ENCODE measurements around the gene LACTBL1. TPM values are rescaled to one million over a fixed set of nuclear protein-coding genes. Genes with fewer than 3 reads are reported as not detected.

Gene LACTBL1
- total RNA-seq, 1 experiment from 2014 or later = not detected

DNA sequence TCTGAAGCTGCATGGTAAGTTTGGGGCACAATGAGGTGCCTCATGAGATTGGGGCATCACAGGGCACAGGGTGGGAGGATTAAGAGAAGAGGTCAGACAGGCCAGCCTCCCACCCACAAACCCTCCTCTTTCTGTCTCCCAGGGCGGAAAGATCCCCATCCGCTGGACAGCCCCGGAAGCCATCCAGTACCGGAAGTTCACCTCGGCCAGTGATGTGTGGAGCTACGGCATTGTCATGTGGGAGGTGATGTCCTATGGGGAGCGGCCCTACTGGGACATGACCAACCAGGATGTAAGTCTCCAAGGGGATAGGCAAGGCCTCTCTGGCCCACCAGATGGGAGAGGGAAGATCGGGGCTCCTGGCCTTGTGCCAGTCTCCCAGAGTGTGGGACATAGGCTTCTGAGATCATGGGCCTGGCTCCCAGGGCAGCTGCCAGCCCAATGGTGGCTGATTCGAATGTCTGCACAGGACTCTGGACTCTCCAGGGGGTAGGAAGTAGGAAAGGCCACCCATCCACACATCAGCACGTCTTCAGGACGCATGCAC is 63.7 kb downstream of the LACTBL1 start:
- no peaks in the 10 kb centered on the region for H3K27me3 ChIP-seq (replicated peaks)
- H3K27ac ChIP-seq = no peak overlapping the region
- no peaks in the 10 kb centered on the region for H3K9me3 ChIP-seq (replicated peaks)
- no peaks in the 10 kb centered on the region for H3K4me1 ChIP-seq (replicated peaks)
- no peak for DNase-seq (ENCODE audit: low read depth in 1 of 2, low spot score in 2 of 2)
- H3K36me3 ChIP-seq = no peaks in the 10 kb centered on the region
- no peak overlapping the region for H3K4me3 ChIP-seq

DNA sequence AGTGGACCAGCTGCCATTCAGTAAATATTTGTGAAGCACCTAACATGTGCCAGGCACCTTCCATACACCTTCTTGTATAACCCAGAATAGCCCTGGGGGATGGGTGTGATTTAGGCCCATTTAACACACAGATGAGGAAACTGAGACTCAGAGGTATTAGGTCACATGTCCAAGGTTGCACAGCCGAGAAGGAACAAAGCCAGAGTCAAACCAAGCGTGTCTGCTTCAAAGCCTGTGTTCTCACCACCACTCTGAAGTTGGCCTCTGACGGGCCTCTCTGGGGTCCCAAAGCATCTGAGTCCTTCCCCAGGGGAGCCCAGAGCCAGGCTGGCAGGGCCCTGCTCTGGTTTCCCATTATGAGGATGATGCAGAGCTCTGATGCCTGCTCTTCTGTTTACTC is 65.1 kb downstream of the LACTBL1 start:
- no peak overlapping the region for H3K27ac ChIP-seq
- no peaks in the 10 kb centered on the region for H3K36me3 ChIP-seq
- H3K4me3 ChIP-seq = no peak overlapping the region

DNA sequence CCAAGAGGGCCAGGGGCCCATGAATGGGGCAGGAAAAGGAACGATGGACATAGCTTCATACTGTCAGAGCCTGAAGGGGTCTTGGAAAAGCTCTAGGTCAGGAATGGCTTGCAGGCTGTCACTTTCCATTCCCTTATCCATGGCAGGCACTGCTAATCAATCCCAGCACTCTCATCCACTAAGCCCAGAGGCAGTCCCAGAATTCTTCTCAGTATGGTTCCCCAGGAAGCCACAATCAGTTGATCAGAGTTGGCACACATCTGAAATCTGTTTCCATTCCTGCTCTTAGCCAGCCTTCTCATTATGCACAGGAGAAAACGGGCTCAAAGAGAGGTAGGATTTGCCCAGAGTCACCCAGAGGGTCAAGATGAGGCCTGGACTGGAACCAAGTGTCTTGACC is 65.7 kb downstream of the LACTBL1 start:
- Histone ChIP-seq H3K27me3 (replicated peaks) (no peaks in the 10 kb centered on the region), H3K4me3 (no peak overlapping the region), H3K4me1 (replicated peaks) (no peaks in the 10 kb centered on the region), H3K36me3 (no peaks in the 10 kb centered on the region), H3K9me3 (replicated peaks) (no peaks in the 10 kb centered on the region), H3K27ac (no peak overlapping the region)
- no peak for DNase-seq (ENCODE audit: low read depth in 1 of 2, low spot score in 2 of 2)

More for the DNA sequence above, 65.1 kb downstream of the LACTBL1 start:
- Histone ChIP-seq H3K9me3 (replicated peaks) (no peaks in the 10 kb centered on the region), H3K27me3 (replicated peaks) (no peaks in the 10 kb centered on the region), H3K4me1 (replicated peaks) (no peaks in the 10 kb centered on the region)
- no peak for DNase-seq (ENCODE audit: low read depth in 1 of 2, low spot score in 2 of 2)

DNA sequence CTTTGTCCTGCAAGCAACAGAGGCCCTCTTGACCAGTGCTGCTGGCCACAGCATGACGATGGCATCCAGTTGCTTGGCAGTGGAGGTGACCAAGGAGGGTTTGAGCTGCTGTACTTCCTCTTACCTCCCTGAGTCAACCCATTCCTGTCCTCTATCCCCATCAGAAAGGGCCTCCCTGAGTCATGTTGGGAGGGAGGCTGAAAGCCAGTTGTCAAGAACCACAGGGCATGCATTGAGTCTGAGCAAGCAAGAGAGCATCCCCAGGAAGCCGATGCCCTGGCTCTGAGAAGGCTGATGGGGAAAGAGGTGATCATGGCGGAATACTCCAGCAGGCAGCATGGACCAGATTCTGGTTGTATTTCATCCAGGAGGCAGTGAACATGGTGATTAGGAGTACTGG is 69.6 kb downstream of the LACTBL1 start:
- no peak for DNase-seq (ENCODE audit: low read depth in 1 of 2, low spot score in 2 of 2)
- no peaks in the 10 kb centered on the region for H3K9me3 ChIP-seq (replicated peaks)
- H3K27ac ChIP-seq = no peak overlapping the region
- H3K4me3 ChIP-seq = no peak overlapping the region
- H3K27me3 ChIP-seq (replicated peaks) = 0 out of 2 replicates have a peak, but pooled peaks cover 2% of the 10 kb centered on the region
- no peaks in the 10 kb centered on the region for H3K4me1 ChIP-seq (replicated peaks)
- no peaks in the 10 kb centered on the region for H3K36me3 ChIP-seq

Other genes starting within 250 kb of the LACTBL1 start
- not detected in 2 replicates for gene TEX46, start 43.0 kb upstream of the LACTBL1 start, total RNA-seq (2014; rRNA removed; shearing (Covaris generic))
- 110 and 116 TPM in 2 replicates for gene KDM1A, start 46.6 kb upstream of the LACTBL1 start, total RNA-seq (2014; rRNA removed; shearing (Covaris generic))
- gene LUZP1, start 196.0 kb upstream of the LACTBL1 start, total RNA-seq (2014; rRNA removed; shearing (Covaris generic)) = 30.0 and 47.4 TPM in 2 replicates
- gene HTR1D, start 244.6 kb upstream of the LACTBL1 start, total RNA-seq (2014; rRNA removed; shearing (Covaris generic)) = 0.24 TPM in 1 of 2 replicates, not detected in the other